Central memory CD4-positive, alpha-beta T cell (primary cell): ENCODE results near the gene SLC5A6.

Experiments
- DNase-seq: peaks from one replicate; pipeline ENCODE4 v3.0.0; 2022

Gene SLC5A6

GRCh38 chr2:27170581-27171337 is 41.3 kb downstream of the SLC5A6 start:
- DNase-seq: no peak

DNA sequence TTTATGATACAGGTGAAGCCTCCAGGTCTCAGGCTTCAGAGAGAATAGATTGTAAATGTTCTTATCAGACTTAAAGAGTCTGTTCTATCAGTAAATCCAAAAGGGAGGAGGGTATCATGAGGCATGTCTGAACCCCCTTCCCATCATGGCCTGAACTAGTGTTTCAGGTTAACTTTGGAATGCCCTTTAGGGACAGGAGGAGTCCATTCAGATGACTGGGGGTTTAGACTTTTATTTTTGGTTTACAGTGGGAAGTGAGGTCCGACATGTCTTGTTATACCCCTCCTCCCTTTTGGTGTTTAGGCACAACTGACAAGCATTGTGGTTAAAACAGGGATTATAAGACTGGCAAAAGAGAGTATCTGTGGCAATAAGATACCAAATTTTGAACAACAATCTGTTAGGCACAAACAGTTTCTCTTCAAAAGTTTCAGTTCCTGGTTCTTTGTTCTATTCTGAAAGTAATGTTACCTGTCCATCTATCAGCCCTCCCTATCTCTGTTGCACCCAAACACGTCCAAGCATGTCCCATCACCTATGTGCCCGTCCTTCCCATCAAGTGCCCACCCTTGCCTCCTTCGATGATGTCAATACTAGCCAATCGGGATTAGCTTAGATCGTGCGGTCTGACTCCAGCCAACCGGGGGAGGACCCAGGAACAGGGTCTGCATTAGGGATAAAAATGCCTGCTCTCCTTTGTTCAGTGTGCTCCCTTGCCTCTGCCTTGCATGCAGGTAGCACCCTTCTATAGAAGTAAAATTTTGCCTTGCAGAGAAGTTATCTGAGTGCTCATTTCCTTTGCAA is 46.9 kb downstream of the SLC5A6 start:
- DNase-seq: no peak

GRCh38 chr2:27162151-27163121 is 49.6 kb downstream of the SLC5A6 start:
- DNase-seq: no peak

GRCh38 chr2:27160191-27160590 is 51.9 kb downstream of the SLC5A6 start:
- no peak for DNase-seq

- DNase-seq: no peak
These were observed 52.8 kb downstream of the SLC5A6 start for GRCh38 chr2:27159271-27159670.

- no peak for DNase-seq
These were observed 53.6 kb downstream of the SLC5A6 start for GRCh38 chr2:27158468-27158867.

DNA sequence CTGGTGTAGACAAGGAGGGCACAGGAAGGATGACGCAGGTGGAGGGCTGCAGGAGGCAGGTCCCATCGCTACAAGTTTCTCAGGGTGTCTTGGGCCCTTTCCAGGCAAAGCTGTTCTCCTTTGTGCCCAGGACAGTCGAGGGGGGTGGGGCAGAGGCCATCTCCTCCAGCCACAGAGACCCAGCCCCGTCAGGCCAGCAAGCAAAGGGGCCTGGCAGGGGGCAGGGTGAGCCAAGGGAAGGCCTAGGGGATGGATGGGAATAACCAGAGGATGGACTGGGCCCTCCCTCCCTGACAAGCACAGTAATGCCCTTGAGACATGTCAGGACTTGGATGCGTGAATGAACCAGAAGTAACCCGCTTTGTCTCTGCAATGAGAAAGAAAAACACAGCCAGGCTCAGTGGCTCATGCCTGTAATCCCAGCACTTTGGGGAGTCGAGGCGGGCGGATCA is 57.0 kb downstream of the SLC5A6 start:
- no peak for DNase-seq

DNA sequence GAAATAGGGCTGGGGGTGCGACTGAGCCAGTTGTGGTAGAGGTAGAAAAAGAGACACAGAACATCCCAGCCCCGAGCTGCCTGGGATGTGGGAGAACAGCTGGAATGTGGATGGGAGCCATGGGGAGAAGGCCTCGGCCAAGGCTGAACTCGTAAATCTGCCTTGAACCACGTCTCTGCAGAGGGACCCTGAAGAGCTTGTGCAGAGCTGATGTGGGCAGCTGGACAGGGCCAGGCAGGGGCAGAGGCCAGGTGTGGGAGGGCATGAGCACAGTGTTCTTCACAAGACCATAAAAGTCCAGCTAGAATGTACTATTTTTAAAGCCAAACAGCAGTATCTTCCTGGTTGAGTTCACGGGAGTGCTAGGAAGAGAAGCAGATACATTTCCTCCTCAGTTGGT is 57.6 kb downstream of the SLC5A6 start:
- no peak for DNase-seq

DNA sequence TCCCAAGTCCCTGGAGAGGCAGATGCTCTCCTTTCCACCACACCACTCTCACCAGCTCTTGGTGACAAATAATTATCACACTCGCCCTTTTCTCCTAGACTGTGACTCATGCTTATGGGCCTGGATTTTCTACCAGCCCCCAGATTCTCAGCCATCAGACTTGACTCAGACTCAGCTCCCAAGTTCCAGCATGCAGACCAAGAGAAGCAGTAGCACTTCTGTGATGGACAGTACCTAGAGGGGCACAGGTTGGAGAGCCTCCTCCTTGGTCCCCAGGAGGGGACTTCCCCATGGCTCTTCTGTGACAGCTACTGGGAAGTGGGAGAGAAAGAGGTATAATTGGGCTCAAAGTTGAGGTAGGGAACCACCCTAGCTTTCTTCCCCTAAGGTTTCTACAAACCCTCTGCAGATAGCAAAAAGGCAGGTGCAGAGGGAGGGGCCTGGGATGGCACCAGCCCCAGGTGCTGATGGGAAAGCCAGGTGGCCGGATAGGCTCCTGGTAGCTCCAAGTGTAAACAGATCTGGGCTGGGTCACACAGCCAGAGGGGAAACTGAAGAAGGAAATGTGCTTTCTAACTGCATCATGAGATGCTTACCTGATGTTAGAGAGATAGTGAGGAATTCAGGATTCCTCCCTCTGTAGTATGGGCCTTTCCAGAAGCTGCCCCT is 59.1 kb downstream of the SLC5A6 start:
- DNase-seq: no peak

GRCh38 chr2:27152102-27152795 is 59.8 kb downstream of the SLC5A6 start:
- no peak for DNase-seq

DNA sequence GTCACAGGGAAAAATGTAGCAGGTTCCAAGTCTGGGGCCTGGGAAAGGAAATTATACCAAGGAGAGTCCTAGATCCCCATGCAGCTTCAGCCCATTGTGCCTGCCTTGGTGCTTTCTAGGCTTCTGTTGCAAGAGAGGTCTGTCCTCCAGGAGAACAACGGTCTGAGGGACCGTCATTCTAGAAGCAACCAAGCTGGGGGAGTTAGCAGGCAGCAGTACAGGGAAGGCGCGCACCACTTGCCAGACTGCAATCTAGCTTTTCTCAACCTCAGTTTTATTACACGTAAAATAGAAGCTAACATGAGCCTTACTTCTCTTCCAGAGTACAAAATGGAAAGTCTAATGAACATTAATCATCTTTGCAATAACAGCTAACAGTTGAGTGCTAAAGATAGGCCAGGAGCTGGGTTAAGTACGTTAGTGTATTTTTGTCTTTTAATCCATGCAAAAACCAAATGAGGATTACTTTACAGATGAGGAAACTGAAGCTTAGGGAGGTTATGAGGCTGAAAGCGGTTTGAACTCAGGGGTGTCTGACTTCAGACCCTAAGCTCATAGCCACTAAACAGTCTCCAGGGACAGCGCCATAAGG is 61.3 kb downstream of the SLC5A6 start:
- DNase-seq: no peak
